ENCODE results near the gene CD300LF. TPM values are rescaled to one million over a fixed set of nuclear protein-coding genes. Genes with fewer than 3 reads are reported as not detected.

CD300LF gene
- total RNA-seq, 4 donors from 2014 or later: not detected

- DNase-seq (no peak), ATAC-seq (no peak)
- Histone ChIP-seq H3K36me3 (no peaks in the 10 kb centered on the region), H3K27ac (no peak overlapping the region), H3K27me3 (peaks cover 4 to 30% (median 14%) of the 10 kb centered on the region in 3 donors), H3K9me3 (no peaks in the 10 kb centered on the region), H3K4me1 (no peaks in the 10 kb centered on the region), H3K4me3 (no peak overlapping the region)
- intact Hi-C loops (cut with DNase I; ENCODE audit: low total_unique reads) (no loop called here), in situ Hi-C loops (cut with MboI; ENCODE audit: low sequenced_read_pairs in 4 of 4) (no loop called here)
- TF ChIP-seq POLR2A (IDR thresholded peaks at IDR 0.05): no peak
- TF ChIP-seq CTCF (IDR thresholded peaks at IDR 0.05 in 4 of 5, conservative IDR thresholded peaks at IDR 0.05 in 1 of 5): no peak
Observed at GRCh38 chr17:74654742-74655141, 58.0 kb downstream of the CD300LF start.

- no peaks in the 10 kb centered on the region for H3K9me3 ChIP-seq
- peaks cover 4 to 30% (median 4%) of the 10 kb centered on the region in 3 donors for H3K27me3 ChIP-seq
- no peaks in the 10 kb centered on the region for H3K4me1 ChIP-seq
- intact Hi-C loops (cut with DNase I; ENCODE audit: low total_unique reads): no loop called here
- TF ChIP-seq CTCF (IDR thresholded peaks at IDR 0.05 in 4 of 5, conservative IDR thresholded peaks at IDR 0.05 in 1 of 5) (no peak), POLR2A (IDR thresholded peaks at IDR 0.05) (no peak)
- no peak overlapping the region for H3K27ac ChIP-seq
- ATAC-seq: no peak
- no peak for DNase-seq
- H3K4me3 ChIP-seq: no peak overlapping the region
- H3K36me3 ChIP-seq: no peaks in the 10 kb centered on the region
- in situ Hi-C loops (cut with MboI; ENCODE audit: low sequenced_read_pairs in 4 of 4): no loop called here
Observed at GRCh38 chr17:74652020-74652419, 60.7 kb downstream of the CD300LF start.

- Histone ChIP-seq H3K27me3 (peaks cover 4 to 28% (median 4%) of the 10 kb centered on the region in 3 donors), H3K27ac (no peak overlapping the region), H3K4me1 (no peaks in the 10 kb centered on the region), H3K9me3 (no peaks in the 10 kb centered on the region), H3K36me3 (no peaks in the 10 kb centered on the region), H3K4me3 (no peak overlapping the region)
- TF ChIP-seq CTCF (IDR thresholded peaks at IDR 0.05 in 4 of 5, conservative IDR thresholded peaks at IDR 0.05 in 1 of 5) (no peak), POLR2A (IDR thresholded peaks at IDR 0.05) (no peak)
- no peak for DNase-seq
- ATAC-seq: no peak
- intact Hi-C loops (cut with DNase I; ENCODE audit: low total_unique reads): no loop called here
- in situ Hi-C loops (cut with MboI; ENCODE audit: low sequenced_read_pairs in 4 of 4): no loop called here
Observed at GRCh38 chr17:74649909-74650308, 62.8 kb downstream of the CD300LF start.

GRCh38 chr17:74647871-74648672 lies 64.7 kb downstream of the CD300LF start:
- in situ Hi-C loops (cut with MboI; ENCODE audit: low sequenced_read_pairs in 4 of 4): no loop called here
- ATAC-seq: no peak

More at GRCh38 chr17:74647871-74648672, 64.7 kb downstream of the CD300LF start:
- Histone ChIP-seq H3K36me3 (no peaks in the 10 kb centered on the region), H3K27me3 (peaks cover 0 to 14% (median 4%) of the 10 kb centered on the region in 3 donors), H3K9me3 (no peaks in the 10 kb centered on the region), H3K27ac (no peak overlapping the region), H3K4me1 (no peaks in the 10 kb centered on the region), H3K4me3 (no peak overlapping the region)
- DNase-seq: no peak
- no peak for TF ChIP-seq POLR2A (IDR thresholded peaks at IDR 0.05)
- TF ChIP-seq CTCF (IDR thresholded peaks at IDR 0.05 in 4 of 5, conservative IDR thresholded peaks at IDR 0.05 in 1 of 5): no peak
- intact Hi-C loops (cut with DNase I; ENCODE audit: low total_unique reads): no loop called here

Data from gastrocnemius medialis (tissue), 4 donors.